K562 (cell line): ENCODE measurements around the gene ATL3. TPM values are rescaled to one million over a fixed set of nuclear protein-coding genes. Genes with fewer than 3 reads are reported as not detected.
A peak's percentile ranks its signal among the peaks of the same experiment; 100 is the strongest.

Source experiments
- CCNT2 ChIP-seq: IDR thresholded peaks from 2 replicates; pipeline ENCODE4 v1.6.1; 2011; ENCODE audit warnings: borderline replicate concordance, low read depth, mild to moderate bottlenecking, moderate library complexity, mixed read lengths, low read length; ENCODE audit not compliant: insufficient read length; ENCODE audit errors: extremely low read depth
- GABPB1 ChIP-seq: sonication (generic); formaldehyde crosslinking; IDR thresholded peaks from 2 replicates; pipeline ENCODE4 v1.8.0; 2022; ENCODE audit warnings: mild to moderate bottlenecking, missing genetic modification reagents
- HNRNPK ChIP-seq: fragments of 200-400 bp; formaldehyde crosslinking; IDR thresholded peaks from one replicate; pipeline ENCODE4 v1.6.1; 2018; ENCODE audit warnings: mild to moderate bottlenecking, low read depth, low read length; ENCODE audit not compliant: poor library complexity, severe bottlenecking
- IFI16 ChIP-seq: fragments of 250-450 bp; sonication (Bioruptor Pico); IDR thresholded peaks from 2 replicates; pipeline ENCODE4 v2.1.2; 2022; ENCODE audit warnings: mild to moderate bottlenecking, inconsistent platforms
- JUND ChIP-seq, 2 experiments: IDR thresholded peaks; 2 replicates in 1 of 2; 3 replicates in 1 of 2; pipeline ENCODE4 v1.6.1; 2011; ENCODE audit warnings: borderline replicate concordance in 2 of 2, low read depth in 2 of 2, low read length in 2 of 2, improper control_type of control experiment in 1 of 2, missing biosample characterization in 1 of 2, missing genetic modification characterization in 1 of 2, missing genetic modification reagents in 1 of 2
- KHSRP ChIP-seq: fragments of 450-650 bp; IDR thresholded peaks from 2 replicates; pipeline ENCODE4 v1.6.1; 2017
- NCOA2 ChIP-seq, 2 experiments: fragments of 450-650 bp; IDR thresholded peaks; 2 replicates each; pipeline ENCODE4 v1.6.1; 2018; ENCODE audit warnings: mild to moderate bottlenecking in 2 of 2, moderate library complexity in 1 of 2; ENCODE audit not compliant: partially characterized antibody in 2 of 2
- SREBF2 ChIP-seq: sonication (generic); formaldehyde crosslinking; IDR thresholded peaks from 2 replicates; pipeline ENCODE4 v1.4.0; 2020; ENCODE audit warnings: mild to moderate bottlenecking, missing genetic modification reagents
- TAF9B ChIP-seq: fragments of 450-650 bp; IDR thresholded peaks from 2 replicates; pipeline ENCODE4 v1.6.1; 2018; ENCODE audit warnings: mild to moderate bottlenecking; ENCODE audit not compliant: partially characterized antibody
- ZNF436 ChIP-seq: fragments of 250-450, 450-650 bp; sonication (Bioruptor Pico); formaldehyde crosslinking; IDR thresholded peaks from 2 replicates; pipeline ENCODE4 v1.7.0; 2020; ENCODE audit warnings: mild to moderate bottlenecking
- ZNF444 ChIP-seq: fragments of 250-450 bp; sonication (Bioruptor Pico); IDR thresholded peaks from 2 replicates; pipeline ENCODE4 v1.4.0; 2020; ENCODE audit warnings: mild to moderate bottlenecking, moderate library complexity
- polyA plus RNA-seq, 8 experiments: library from polyadenylated mRNA; depleted of rRNA in 4 of 8; stranded (reverse) in 5 of 8; unstranded in 3 of 8; fragments of >200 nt; fragmentation: Nextera tagmentation in 2 of 8; fragmentation: Illumina TruSeq in 1 of 8; extraction: Ambion mirVana in 2 of 8; extraction: Trizol in 1 of 8; gene quantifications; 2 replicates each; pipeline versions ENCODE4 v1.2.1 to v1.2.3, GENCODE V29; 2011 to 2014; ENCODE audit warnings: inconsistent platforms in 1 of 8, missing spikeins in 1 of 8
- total RNA-seq, 7 experiments: library from RNA; depleted of rRNA in 6 of 7; stranded (reverse); fragments of >200 nt in 6 of 7; fragmentation: Illumina TruSeq in 2 of 7; extraction: Trizol in 2 of 7; gene quantifications; 2 replicates each; pipeline versions ENCODE4 v1.2.1 to v1.2.3, GENCODE V29; 2011 to 2021; ENCODE audit warnings: low replicate concordance in 1 of 7
- TF ChIP-seq, protein P1 (sequence below), 3 experiments: IDR thresholded peaks in 2 of 3; conservative IDR thresholded peaks in 1 of 3; 2 replicates each; pipeline ENCODE4 v1.5.1; 2011 to 2012; ENCODE audit warnings: low read length in 3 of 3, mild to moderate bottlenecking in 3 of 3, control low read depth in 2 of 3, improper control_type of control experiment in 1 of 3, inconsistent platforms in 1 of 3, low read depth in 1 of 3, mixed read lengths in 1 of 3, moderate library complexity in 1 of 3; ENCODE audit not compliant: insufficient read depth in 2 of 3
- TF ChIP-seq, protein P2 (sequence below): sonication (generic); formaldehyde crosslinking; IDR thresholded peaks from 2 replicates; pipeline ENCODE4 v1.8.0; 2023; ENCODE audit warnings: mild to moderate bottlenecking, missing genetic modification reagents
- TF ChIP-seq, protein P3 (sequence below): fragments of 250-450 bp; sonication (Bioruptor Pico); IDR thresholded peaks from 2 replicates; pipeline ENCODE4 v1.8.0; 2021; ENCODE audit warnings: mild to moderate bottlenecking, moderate library complexity
- TF ChIP-seq, protein P4 (sequence below): IDR thresholded peaks from 2 replicates; pipeline ENCODE4 v1.6.1; 2012; ENCODE audit warnings: low read depth, low read length, improper control_type of control experiment, borderline replicate concordance
- TF ChIP-seq, protein P5 (sequence below): fragments of 250-450 bp; sonication (Bioruptor Pico); IDR thresholded peaks from 2 replicates; pipeline ENCODE4 v1.5.0; 2021

The ATL3 gene
- total and polyA plus RNA-seq, 9 of the 15 experiments (the other 6 are each of a cell fraction or from before 2014, with no cell fraction given), result 18.2 to 39.8 (median 23.9) TPM

DNA sequence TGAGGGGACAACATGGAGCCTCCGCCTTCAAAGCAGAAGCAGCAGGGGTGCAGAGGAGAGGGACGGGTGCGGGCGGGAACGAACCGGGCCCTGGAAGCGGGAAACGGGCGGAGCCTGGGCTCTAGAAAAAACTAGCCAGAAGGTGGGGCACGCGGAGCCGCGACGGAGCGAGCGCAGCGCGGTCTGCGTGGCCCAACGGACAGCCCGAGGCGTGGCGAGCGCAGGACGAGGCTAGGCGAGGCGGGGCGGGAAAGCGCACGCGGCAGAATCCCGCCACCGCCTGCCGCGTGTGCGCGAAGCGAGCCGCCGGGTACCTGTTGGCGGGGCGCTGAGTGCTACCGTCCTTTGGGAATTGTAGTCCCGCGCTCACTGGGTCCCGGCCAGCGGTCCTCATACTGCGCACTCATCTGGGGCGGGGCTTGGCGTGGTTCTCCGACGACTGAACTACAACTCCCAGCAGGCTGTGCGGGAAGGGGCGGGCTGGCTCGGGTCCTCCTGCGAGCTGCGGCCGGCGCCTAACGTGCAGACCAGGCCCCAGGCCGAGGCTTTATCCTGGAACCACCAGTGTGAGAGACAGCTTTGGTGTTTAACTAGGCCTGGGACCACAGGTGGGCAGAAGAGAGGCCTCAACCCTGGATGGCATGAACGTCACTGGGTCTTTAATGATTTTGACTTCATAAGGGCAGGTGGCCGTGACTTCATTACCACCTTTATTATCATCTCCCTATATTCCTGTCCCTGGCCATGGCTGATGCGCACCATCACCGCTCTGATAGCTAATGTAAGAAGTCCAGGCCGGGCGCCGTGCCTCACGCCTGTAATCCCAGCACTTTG is at the start of gene ATL3 (continued):
- TF ChIP-seq, protein P1, sequence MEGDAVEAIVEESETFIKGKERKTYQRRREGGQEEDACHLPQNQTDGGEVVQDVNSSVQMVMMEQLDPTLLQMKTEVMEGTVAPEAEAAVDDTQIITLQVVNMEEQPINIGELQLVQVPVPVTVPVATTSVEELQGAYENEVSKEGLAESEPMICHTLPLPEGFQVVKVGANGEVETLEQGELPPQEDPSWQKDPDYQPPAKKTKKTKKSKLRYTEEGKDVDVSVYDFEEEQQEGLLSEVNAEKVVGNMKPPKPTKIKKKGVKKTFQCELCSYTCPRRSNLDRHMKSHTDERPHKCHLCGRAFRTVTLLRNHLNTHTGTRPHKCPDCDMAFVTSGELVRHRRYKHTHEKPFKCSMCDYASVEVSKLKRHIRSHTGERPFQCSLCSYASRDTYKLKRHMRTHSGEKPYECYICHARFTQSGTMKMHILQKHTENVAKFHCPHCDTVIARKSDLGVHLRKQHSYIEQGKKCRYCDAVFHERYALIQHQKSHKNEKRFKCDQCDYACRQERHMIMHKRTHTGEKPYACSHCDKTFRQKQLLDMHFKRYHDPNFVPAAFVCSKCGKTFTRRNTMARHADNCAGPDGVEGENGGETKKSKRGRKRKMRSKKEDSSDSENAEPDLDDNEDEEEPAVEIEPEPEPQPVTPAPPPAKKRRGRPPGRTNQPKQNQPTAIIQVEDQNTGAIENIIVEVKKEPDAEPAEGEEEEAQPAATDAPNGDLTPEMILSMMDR (IDR thresholded peaks at IDR 0.05 in 2 of 3, conservative IDR thresholded peaks at IDR 0.05 in 1 of 3; ENCODE audit: insufficient read depth in 2 of 3, low read depth in 1 of 3, low read length in 3 of 3), result peak in 2 of 3 experiments; percentile 13 to 29; a peak in 3 of 6 replicates
- TF ChIP-seq ZNF436 (CRISPR knock-in tag) (no peak), GABPB1 (CRISPR knock-in tag) (peak; percentile 95), HNRNPK (no peak), JUND (IDR thresholded peaks at IDR 0.05; ENCODE audit: borderline replicate concordance, low read depth, low read length) (peak; percentile 59), JUND (tag; IDR thresholded peaks at IDR 0.05; ENCODE audit: borderline replicate concordance, low read depth, low read length) (peak; percentile 52; the same call in 1 of the 3 replicates), CCNT2 (peak; percentile 85), IFI16 (CRISPR knock-in tag) (no peak), TAF9B (no peak), KHSRP (no peak), SREBF2 (CRISPR knock-in tag) (no peak; the same call in none of the 2 replicates), ZNF444 (no peak), NCOA2 (IDR thresholded peaks at IDR 0.05; ENCODE audit: partially characterized antibody in 2 of 2) (no peak)
- TF ChIP-seq, protein P2, sequence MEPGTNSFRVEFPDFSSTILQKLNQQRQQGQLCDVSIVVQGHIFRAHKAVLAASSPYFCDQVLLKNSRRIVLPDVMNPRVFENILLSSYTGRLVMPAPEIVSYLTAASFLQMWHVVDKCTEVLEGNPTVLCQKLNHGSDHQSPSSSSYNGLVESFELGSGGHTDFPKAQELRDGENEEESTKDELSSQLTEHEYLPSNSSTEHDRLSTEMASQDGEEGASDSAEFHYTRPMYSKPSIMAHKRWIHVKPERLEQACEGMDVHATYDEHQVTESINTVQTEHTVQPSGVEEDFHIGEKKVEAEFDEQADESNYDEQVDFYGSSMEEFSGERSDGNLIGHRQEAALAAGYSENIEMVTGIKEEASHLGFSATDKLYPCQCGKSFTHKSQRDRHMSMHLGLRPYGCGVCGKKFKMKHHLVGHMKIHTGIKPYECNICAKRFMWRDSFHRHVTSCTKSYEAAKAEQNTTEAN (CRISPR knock-in tag), result peak; percentile 98
- TF ChIP-seq, protein P3, sequence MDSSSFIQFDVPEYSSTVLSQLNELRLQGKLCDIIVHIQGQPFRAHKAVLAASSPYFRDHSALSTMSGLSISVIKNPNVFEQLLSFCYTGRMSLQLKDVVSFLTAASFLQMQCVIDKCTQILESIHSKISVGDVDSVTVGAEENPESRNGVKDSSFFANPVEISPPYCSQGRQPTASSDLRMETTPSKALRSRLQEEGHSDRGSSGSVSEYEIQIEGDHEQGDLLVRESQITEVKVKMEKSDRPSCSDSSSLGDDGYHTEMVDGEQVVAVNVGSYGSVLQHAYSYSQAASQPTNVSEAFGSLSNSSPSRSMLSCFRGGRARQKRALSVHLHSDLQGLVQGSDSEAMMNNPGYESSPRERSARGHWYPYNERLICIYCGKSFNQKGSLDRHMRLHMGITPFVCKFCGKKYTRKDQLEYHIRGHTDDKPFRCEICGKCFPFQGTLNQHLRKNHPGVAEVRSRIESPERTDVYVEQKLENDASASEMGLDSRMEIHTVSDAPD (CRISPR knock-in tag), result no peak
- TF ChIP-seq, protein P4, sequence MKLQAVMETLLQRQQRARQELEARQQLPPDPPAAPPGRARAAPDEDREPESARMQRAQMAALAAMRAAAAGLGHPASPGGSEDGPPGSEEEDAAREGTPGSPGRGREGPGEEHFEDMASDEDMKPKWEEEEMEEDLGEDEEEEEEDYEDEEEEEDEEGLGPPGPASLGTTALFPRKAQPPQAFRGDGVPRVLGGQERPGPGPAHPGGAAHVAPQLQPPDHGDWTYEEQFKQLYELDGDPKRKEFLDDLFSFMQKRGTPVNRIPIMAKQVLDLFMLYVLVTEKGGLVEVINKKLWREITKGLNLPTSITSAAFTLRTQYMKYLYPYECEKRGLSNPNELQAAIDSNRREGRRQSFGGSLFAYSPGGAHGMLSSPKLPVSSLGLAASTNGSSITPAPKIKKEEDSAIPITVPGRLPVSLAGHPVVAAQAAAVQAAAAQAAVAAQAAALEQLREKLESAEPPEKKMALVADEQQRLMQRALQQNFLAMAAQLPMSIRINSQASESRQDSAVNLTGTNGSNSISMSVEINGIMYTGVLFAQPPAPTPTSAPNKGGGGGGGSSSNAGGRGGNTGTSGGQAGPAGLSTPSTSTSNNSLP, result no peak
- TF ChIP-seq, protein P5, sequence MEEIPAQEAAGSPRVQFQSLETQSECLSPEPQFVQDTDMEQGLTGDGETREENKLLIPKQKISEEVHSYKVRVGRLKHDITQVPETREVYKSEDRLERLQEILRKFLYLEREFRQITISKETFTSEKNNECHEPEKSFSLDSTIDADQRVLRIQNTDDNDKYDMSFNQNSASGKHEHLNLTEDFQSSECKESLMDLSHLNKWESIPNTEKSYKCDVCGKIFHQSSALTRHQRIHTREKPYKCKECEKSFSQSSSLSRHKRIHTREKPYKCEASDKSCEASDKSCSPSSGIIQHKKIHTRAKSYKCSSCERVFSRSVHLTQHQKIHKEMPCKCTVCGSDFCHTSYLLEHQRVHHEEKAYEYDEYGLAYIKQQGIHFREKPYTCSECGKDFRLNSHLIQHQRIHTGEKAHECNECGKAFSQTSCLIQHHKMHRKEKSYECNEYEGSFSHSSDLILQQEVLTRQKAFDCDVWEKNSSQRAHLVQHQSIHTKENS, result no peak
